GM12873 (cell line): ENCODE results near the gene EHBP1.

Experiments used
- TF ChIP-seq, protein P1 (sequence below): IDR thresholded peaks from 2 replicates; pipeline ENCODE4 v1.5.1; 2012; ENCODE audit warnings: low read depth, mild to moderate bottlenecking, moderate library complexity, low read length, control low read depth; ENCODE audit not compliant: insufficient read depth; ENCODE audit errors: missing control alignments

Gene EHBP1

GRCh38 chr2:62811086-62811485 is 105.6 kb downstream of the EHBP1 start:
- TF ChIP-seq, protein P1, sequence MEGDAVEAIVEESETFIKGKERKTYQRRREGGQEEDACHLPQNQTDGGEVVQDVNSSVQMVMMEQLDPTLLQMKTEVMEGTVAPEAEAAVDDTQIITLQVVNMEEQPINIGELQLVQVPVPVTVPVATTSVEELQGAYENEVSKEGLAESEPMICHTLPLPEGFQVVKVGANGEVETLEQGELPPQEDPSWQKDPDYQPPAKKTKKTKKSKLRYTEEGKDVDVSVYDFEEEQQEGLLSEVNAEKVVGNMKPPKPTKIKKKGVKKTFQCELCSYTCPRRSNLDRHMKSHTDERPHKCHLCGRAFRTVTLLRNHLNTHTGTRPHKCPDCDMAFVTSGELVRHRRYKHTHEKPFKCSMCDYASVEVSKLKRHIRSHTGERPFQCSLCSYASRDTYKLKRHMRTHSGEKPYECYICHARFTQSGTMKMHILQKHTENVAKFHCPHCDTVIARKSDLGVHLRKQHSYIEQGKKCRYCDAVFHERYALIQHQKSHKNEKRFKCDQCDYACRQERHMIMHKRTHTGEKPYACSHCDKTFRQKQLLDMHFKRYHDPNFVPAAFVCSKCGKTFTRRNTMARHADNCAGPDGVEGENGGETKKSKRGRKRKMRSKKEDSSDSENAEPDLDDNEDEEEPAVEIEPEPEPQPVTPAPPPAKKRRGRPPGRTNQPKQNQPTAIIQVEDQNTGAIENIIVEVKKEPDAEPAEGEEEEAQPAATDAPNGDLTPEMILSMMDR = no peak

DNA sequence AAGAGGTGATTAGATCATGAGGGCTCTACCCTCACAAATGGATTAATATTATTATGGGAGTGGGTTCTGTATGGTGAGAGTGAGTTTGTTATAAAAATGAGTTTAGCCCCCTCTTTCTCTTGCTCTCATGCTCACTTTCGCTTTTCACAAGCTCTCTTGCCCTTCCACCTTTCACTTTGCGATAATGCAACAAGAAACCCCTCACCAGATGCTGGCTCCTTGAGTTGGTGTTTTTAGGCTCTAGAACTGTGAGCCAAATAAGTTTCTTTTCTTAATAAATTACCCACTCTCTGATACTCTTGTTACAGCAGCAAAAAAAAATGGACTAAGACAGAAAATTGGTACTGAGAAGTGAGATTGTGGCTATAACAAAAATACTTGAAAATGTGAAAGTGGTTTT is 106.5 kb downstream of the EHBP1 start:
- TF ChIP-seq, protein P1 = no peak

GRCh38 chr2:62812921-62813825 is 107.7 kb downstream of the EHBP1 start:
- TF ChIP-seq, protein P1 = no peak

GRCh38 chr2:62814123-62814522 is 108.6 kb downstream of the EHBP1 start:
- TF ChIP-seq, protein P1 = no peak

- TF ChIP-seq, protein P1 = no peak
These were observed 111.8 kb downstream of the EHBP1 start for GRCh38 chr2:62817348-62817747.

DNA sequence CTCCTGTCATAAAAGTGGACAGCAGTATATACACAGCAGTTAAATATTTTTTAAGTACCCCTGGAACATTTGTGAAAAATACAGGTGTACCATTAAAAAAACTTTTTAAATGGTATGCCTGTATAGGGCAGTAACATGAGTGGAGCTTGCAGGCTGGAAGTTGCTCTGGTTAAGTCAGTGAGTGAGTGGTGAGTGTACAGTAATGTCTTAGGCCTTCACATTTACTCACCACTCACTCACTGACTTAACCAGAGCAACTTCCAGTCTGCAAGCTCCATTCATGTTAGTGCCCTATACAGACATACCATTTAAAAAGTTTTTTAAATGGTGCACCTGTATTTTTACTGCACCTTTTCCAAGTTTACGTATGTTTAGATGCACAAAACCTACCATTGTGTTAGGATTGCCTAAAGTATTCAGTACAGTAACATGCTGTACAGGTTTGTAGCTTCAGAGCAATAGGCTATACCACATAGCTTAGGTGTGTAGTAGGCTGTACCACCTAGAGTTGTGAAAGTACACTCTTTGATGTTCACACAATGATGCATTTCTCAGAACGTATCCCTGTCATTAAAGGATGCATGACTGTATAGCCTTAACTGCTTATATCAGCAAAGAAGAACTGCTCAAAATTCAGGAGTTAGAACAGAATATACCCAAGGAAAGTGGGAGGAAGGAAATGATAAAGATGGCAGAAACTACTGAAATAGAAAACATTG is 112.6 kb downstream of the EHBP1 start:
- TF ChIP-seq, protein P1 = no peak

- TF ChIP-seq, protein P1 = no peak
These were observed 117.0 kb downstream of the EHBP1 start for GRCh38 chr2:62822549-62822948.
